ENCODE measurements around the gene MAGI1. TPM values are rescaled to one million over a fixed set of nuclear protein-coding genes. Genes with fewer than 3 reads are reported as not detected.

The MAGI1 gene
- total RNA-seq, 2 donors from 2014 or later, result 23.4 to 41.4 TPM

- TF ChIP-seq, protein P1, sequence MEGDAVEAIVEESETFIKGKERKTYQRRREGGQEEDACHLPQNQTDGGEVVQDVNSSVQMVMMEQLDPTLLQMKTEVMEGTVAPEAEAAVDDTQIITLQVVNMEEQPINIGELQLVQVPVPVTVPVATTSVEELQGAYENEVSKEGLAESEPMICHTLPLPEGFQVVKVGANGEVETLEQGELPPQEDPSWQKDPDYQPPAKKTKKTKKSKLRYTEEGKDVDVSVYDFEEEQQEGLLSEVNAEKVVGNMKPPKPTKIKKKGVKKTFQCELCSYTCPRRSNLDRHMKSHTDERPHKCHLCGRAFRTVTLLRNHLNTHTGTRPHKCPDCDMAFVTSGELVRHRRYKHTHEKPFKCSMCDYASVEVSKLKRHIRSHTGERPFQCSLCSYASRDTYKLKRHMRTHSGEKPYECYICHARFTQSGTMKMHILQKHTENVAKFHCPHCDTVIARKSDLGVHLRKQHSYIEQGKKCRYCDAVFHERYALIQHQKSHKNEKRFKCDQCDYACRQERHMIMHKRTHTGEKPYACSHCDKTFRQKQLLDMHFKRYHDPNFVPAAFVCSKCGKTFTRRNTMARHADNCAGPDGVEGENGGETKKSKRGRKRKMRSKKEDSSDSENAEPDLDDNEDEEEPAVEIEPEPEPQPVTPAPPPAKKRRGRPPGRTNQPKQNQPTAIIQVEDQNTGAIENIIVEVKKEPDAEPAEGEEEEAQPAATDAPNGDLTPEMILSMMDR (IDR thresholded peaks at IDR 0.05), result no peak
- Histone ChIP-seq H3K27ac (no peak overlapping the region), H3K9me3 (no peaks in the 10 kb centered on the region), H3K27me3 (no peaks in the 10 kb centered on the region), H3K4me3 (no peak overlapping the region), H3K36me3 (no peaks in the 10 kb centered on the region), H3K9ac (ENCODE audit: low read depth in 2 of 2, low read length in 2 of 2) (no peak overlapping the region), H3K4me1 (no peaks in the 10 kb centered on the region)
- intact Hi-C loops (cut with DNase I), result no loop called here
- DNase-seq, result no peak
Observed at GRCh38 chr3:65890328-65890727, 148.4 kb downstream of the MAGI1 start.

GRCh38 chr3:65889707-65890099 lies 149.0 kb downstream of the MAGI1 start:
- Histone ChIP-seq H3K9ac (ENCODE audit: low read depth in 2 of 2, low read length in 2 of 2) (no peak overlapping the region), H3K27me3 (no peaks in the 10 kb centered on the region), H3K9me3 (no peaks in the 10 kb centered on the region), H3K4me3 (no peak overlapping the region), H3K36me3 (no peaks in the 10 kb centered on the region), H3K27ac (no peak overlapping the region), H3K4me1 (no peaks in the 10 kb centered on the region)
- DNase-seq, result no peak
- TF ChIP-seq, protein P1 (IDR thresholded peaks at IDR 0.05), result no peak
- intact Hi-C loops (cut with DNase I), result no loop called here

DNA sequence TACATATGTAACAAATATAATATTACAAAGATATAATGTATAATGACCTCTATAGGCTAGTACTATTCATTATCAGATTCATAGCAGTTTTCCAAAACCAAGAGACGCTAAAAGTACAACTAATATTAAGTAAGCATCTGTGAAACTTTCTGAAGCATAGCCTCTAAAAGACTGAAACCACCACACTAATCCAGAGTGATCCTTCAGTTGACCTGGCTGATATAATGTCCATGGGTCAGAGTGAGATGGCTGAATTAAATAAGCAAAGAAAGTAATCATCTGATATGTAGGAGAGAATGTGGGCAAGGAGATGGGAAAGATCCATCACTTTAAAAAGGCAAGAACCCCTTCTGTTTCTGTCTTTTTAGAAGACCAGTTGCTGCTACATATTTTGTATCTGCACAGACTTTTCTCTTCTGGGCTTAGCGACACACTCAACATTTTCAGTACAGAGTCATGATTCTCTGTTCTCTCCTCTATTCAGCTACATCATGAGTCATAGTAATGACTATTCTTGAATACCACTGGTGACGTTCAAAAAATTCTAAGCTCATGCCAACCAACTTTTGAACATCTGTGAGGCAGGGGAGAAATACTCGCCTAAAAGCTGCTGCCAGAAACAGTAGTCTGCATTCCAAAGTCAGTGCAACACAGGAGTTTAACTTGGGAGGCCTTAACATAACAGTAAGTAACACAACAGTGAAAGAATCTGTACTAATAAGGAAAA lies 149.6 kb downstream of the MAGI1 start:
- Histone ChIP-seq H3K4me3 (no peak overlapping the region), H3K27ac (no peak overlapping the region), H3K9me3 (no peaks in the 10 kb centered on the region), H3K4me1 (no peaks in the 10 kb centered on the region), H3K27me3 (no peaks in the 10 kb centered on the region), H3K36me3 (no peaks in the 10 kb centered on the region), H3K9ac (ENCODE audit: low read depth in 2 of 2, low read length in 2 of 2) (no peak overlapping the region)
- TF ChIP-seq, protein P1 (IDR thresholded peaks at IDR 0.05), result no peak
- DNase-seq, result no peak
- intact Hi-C loops (cut with DNase I), result no loop called here

DNA sequence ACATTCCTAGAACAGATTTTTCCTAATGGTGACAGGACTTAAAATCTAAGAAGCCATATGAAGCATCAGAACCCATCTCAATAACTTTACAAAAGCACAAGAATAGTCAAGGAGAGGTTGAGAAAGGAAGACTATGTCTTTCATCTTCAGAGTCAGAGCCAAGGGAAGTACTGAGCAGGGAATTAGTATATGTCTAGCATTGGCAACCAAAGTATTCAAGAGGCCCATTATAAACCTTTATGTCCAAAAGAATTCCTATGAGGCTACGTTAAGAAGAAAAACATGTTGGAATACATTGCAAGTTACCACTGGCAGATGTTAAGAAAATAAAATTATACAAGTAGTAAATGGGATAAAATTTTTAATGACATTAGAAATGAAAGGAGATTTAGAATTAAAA lies 150.5 kb downstream of the MAGI1 start:
- Histone ChIP-seq H3K27me3 (no peaks in the 10 kb centered on the region), H3K4me1 (peaks cover 1% of the 10 kb centered on the region), H3K4me3 (no peak overlapping the region), H3K36me3 (no peaks in the 10 kb centered on the region), H3K9me3 (no peaks in the 10 kb centered on the region), H3K9ac (ENCODE audit: low read depth in 2 of 2, low read length in 2 of 2) (no peak overlapping the region), H3K27ac (no peak overlapping the region)
- TF ChIP-seq, protein P1 (IDR thresholded peaks at IDR 0.05), result no peak
- no peak for DNase-seq
- intact Hi-C loops (cut with DNase I), result no loop called here

- Histone ChIP-seq H3K27me3 (no peaks in the 10 kb centered on the region), H3K36me3 (no peaks in the 10 kb centered on the region), H3K4me3 (no peak overlapping the region), H3K27ac (no peak overlapping the region), H3K9ac (ENCODE audit: low read depth in 2 of 2, low read length in 2 of 2) (no peak overlapping the region), H3K4me1 (peaks cover 5% of the 10 kb centered on the region), H3K9me3 (no peaks in the 10 kb centered on the region)
- intact Hi-C loops (cut with DNase I), result no loop called here
- TF ChIP-seq, protein P1 (IDR thresholded peaks at IDR 0.05), result no peak
- DNase-seq, result no peak
Observed at GRCh38 chr3:65886391-65886790, 152.3 kb downstream of the MAGI1 start.

Measured in colonic mucosa (tissue), 4 donors.